ENCODE results near the gene SEMA4D. TPM values are rescaled to one million over a fixed set of nuclear protein-coding genes. Genes with fewer than 3 reads are reported as not detected.

Gene SEMA4D
- total and polyA plus RNA-seq, 9 of the 15 experiments (the other 6 are each of a cell fraction or from before 2014, with no cell fraction given) = 0.38 to 5.1 (median 1.8) TPM

DNA sequence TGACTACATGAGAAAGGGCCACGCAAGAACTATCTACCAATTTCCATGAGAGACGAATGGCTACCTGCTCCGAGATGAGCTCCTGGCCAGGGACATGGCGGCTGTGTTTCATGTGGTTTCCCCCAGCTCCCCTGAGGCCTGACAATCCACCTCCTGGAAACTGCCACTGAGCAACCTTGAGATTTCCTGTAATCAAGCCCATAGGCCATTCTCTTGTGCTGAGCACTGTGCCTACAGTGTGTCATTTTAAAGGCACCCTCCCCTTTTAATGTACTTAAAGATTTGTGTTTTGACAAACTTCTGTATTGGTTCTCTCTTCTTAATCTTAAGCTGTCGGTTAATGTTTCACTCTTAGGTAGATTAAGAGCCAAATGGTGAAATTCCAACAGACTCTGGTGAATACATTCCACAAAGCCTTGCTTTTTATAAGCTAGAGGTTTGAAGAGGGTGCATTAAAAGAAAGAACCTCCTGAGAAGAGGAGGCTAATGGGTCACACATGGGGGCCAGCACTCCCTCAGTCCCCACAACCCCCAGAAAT is 107.3 kb downstream of the SEMA4D start:
- ChIA-PET CTCF (ENCODE audit: low intra/inter-chr PET ratio) (no interaction called here), POLR2A (no interaction called here)
- TF ChIP-seq, protein P1, sequence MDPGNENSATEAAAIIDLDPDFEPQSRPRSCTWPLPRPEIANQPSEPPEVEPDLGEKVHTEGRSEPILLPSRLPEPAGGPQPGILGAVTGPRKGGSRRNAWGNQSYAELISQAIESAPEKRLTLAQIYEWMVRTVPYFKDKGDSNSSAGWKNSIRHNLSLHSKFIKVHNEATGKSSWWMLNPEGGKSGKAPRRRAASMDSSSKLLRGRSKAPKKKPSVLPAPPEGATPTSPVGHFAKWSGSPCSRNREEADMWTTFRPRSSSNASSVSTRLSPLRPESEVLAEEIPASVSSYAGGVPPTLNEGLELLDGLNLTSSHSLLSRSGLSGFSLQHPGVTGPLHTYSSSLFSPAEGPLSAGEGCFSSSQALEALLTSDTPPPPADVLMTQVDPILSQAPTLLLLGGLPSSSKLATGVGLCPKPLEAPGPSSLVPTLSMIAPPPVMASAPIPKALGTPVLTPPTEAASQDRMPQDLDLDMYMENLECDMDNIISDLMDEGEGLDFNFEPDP (CRISPR knock-in tag; IDR thresholded peaks at IDR 0.05) = no peak
- intact Hi-C loops (cut with micrococcal nuclease) (no loop called here), in situ Hi-C loops (cut with MboI) (no loop called here)
- no peaks in the 10 kb centered on the region for H3K36me3 ChIP-seq (ENCODE audit: control insufficient read depth, insufficient read depth, low read length)
- no peaks in the 10 kb centered on the region; the same call in 1 of the 2 replicates for H4K20me1 ChIP-seq (replicated peaks; ENCODE audit: control insufficient read depth, insufficient read depth, low read length)
- no TSS peak for BruUV-seq (replicated peaks)
- H3K4me3 ChIP-seq = no peak overlapping the region
- no peaks in the 10 kb centered on the region for H3K79me2 ChIP-seq (ENCODE audit: control insufficient read depth, insufficient read depth, low read length)
- H3K4me2 ChIP-seq (ENCODE audit: insufficient read depth, low read length) = no peak overlapping the region
- ATAC-seq = no peak
- no peak overlapping the region for H3K27ac ChIP-seq (ENCODE audit: extremely low read depth, low read depth, low read length)
- no peak for FAIRE-seq
- 0% methylated on average over 5 of the region's 5 CpGs for WGBS (ENCODE audit: insufficient coverage, low coverage, missing lambda C conversion rate)
- DNase-seq (ENCODE audit: extremely low read depth in 1 of 4, low spot score in 3 of 4) = no peak
- no peaks in the 10 kb centered on the region for H3K4me1 ChIP-seq (replicated peaks in 1 of 2; ENCODE audit: control insufficient read depth in 2 of 2, insufficient read depth in 2 of 2, low read length in 2 of 2)
- no peak overlapping the region for H2AFZ ChIP-seq (ENCODE audit: low read depth, low read length)
- peaks cover 20 to 80% of the 10 kb centered on the region in 2 experiments for H3K27me3 ChIP-seq (ENCODE audit: control insufficient read depth in 2 of 2, insufficient read depth in 2 of 2, low read length in 2 of 2)
- no peaks in the 10 kb centered on the region for H3K9me3 ChIP-seq (replicated peaks; ENCODE audit: control insufficient read depth, insufficient read depth, low read depth, low read length)
- no peak overlapping the region for H3K9ac ChIP-seq (ENCODE audit: insufficient read depth in 1 of 2, low read depth in 2 of 2, low read length in 2 of 2)
- H3K9me1 ChIP-seq (ENCODE audit: control insufficient read depth, insufficient read depth, low read length) = no peaks in the 10 kb centered on the region

DNA sequence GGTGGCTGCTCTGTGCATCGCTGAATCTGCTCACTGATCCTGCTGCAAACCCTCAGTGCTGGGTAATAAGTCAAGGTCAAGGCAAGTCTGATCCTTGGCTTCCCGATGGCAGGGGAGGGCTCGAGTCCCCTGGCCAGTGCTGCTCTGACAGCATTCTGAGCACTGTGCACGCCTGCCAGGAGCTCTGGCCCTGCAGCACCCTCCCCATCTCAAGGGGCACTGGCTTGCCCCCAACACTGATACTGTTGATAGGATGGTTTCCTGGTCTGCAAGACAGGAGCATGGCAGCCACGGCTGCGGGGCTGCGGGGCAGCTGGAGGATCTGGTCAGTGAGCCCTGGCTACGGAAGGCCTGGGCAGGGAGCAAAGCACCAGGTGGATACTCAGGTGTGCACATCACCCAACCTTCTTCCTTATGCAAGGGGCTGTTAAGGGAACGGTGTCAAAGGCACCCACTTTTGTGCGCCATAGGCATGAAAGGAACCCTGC is 107.8 kb downstream of the SEMA4D start:
- Histone ChIP-seq H3K79me2 (ENCODE audit: control insufficient read depth, insufficient read depth, low read length) (no peaks in the 10 kb centered on the region), H3K9ac (ENCODE audit: insufficient read depth in 1 of 2, low read depth in 2 of 2, low read length in 2 of 2) (no peak overlapping the region), H3K9me3 (replicated peaks; ENCODE audit: control insufficient read depth, insufficient read depth, low read depth, low read length) (no peaks in the 10 kb centered on the region), H3K4me3 (no peak overlapping the region), H3K36me3 (ENCODE audit: control insufficient read depth, insufficient read depth, low read length) (no peaks in the 10 kb centered on the region), H4K20me1 (replicated peaks; ENCODE audit: control insufficient read depth, insufficient read depth, low read length) (no peaks in the 10 kb centered on the region; the same call in 1 of the 2 replicates), H2AFZ (ENCODE audit: low read depth, low read length) (no peak overlapping the region), H3K9me1 (ENCODE audit: control insufficient read depth, insufficient read depth, low read length) (no peaks in the 10 kb centered on the region), H3K27me3 (ENCODE audit: control insufficient read depth in 2 of 2, insufficient read depth in 2 of 2, low read length in 2 of 2) (peaks cover 20 to 83% of the 10 kb centered on the region in 2 experiments), H3K4me1 (replicated peaks in 1 of 2; ENCODE audit: control insufficient read depth in 2 of 2, insufficient read depth in 2 of 2, low read length in 2 of 2) (no peaks in the 10 kb centered on the region), H3K4me2 (ENCODE audit: insufficient read depth, low read length) (no peak overlapping the region), H3K27ac (ENCODE audit: extremely low read depth, low read depth, low read length) (no peak overlapping the region)
- in situ Hi-C loops (cut with MboI) (no loop called here), intact Hi-C loops (cut with micrococcal nuclease) (no loop called here)
- ATAC-seq = no peak
- no peak for DNase-seq (ENCODE audit: extremely low read depth in 1 of 4, low spot score in 3 of 4)
- ChIA-PET CTCF (ENCODE audit: low intra/inter-chr PET ratio) (no interaction called here), POLR2A (no interaction called here)
- BruUV-seq (replicated peaks) = no TSS peak
- TF ChIP-seq ZNF77 (CRISPR knock-in tag; IDR thresholded peaks at IDR 0.05) = no peak
- no peak for TF ChIP-seq NCOA2 (IDR thresholded peaks at IDR 0.05; ENCODE audit: partially characterized antibody in 2 of 2)
- TF ChIP-seq MYBL2 (IDR thresholded peaks at IDR 0.05; ENCODE audit: low read depth) = no peak
- TF ChIP-seq MYBL2 (CRISPR knock-in tag; IDR thresholded peaks at IDR 0.05; ENCODE audit: borderline replicate concordance) = no peak
- no peak for TF ChIP-seq HMG20B (CRISPR knock-in tag; IDR thresholded peaks at IDR 0.05)
- no peak for FAIRE-seq
- WGBS (ENCODE audit: insufficient coverage, low coverage, missing lambda C conversion rate) = 0% methylated on average over 6 of the region's 10 CpGs

Measured in K562 (cell line).